Measurements from ENCODE around the gene ANKH. TPM values are rescaled to one million over a fixed set of nuclear protein-coding genes. Genes with fewer than 3 reads are reported as not detected.

ANKH gene
- total and polyA plus RNA-seq, 2 of the 13 experiments (the other 11 are each of a cell fraction or from before 2014, with no cell fraction given), result 25.0 to 36.0 TPM

- TF ChIP-seq ZNF12 (CRISPR knock-in tag; IDR thresholded peaks at IDR 0.05) (no peak), HNF4G (IDR thresholded peaks at IDR 0.05; ENCODE audit: borderline replicate concordance, low read depth, low read length) (peak; percentile 85), HNF4G (CRISPR knock-in tag; IDR thresholded peaks at IDR 0.05; ENCODE audit: borderline replicate concordance, low read depth) (peak; percentile 81; the same call in 1 of the 2 replicates), ZNF883 (CRISPR knock-in tag; IDR thresholded peaks at IDR 0.05; ENCODE audit: not compliant biosample characterization) (no peak), ZNF788 (CRISPR knock-in tag; IDR thresholded peaks at IDR 0.05; ENCODE audit: borderline replicate concordance) (no peak), FUBP1 (CRISPR knock-in tag; IDR thresholded peaks at IDR 0.05; ENCODE audit: borderline replicate concordance) (no peak), SIX4 (CRISPR knock-in tag; IDR thresholded peaks at IDR 0.05) (peak; percentile 30; the same call in 1 of the 2 replicates), NFATC3 (CRISPR knock-in tag; IDR thresholded peaks at IDR 0.05) (no peak), ZNF792 (CRISPR knock-in tag; IDR thresholded peaks at IDR 0.05) (no peak), HIC2 (CRISPR knock-in tag; IDR thresholded peaks at IDR 0.05; ENCODE audit: low read depth) (no peak), ZNF329 (CRISPR knock-in tag; IDR thresholded peaks at IDR 0.05; ENCODE audit: low read depth) (no peak), PRDM4 (CRISPR knock-in tag; IDR thresholded peaks at IDR 0.05; ENCODE audit: borderline replicate concordance) (no peak), MNT (IDR thresholded peaks at IDR 0.05) (no peak), ZNF639 (CRISPR knock-in tag; conservative IDR thresholded peaks at IDR 0.05) (no peak), NRL (CRISPR knock-in tag; IDR thresholded peaks at IDR 0.05; ENCODE audit: borderline replicate concordance) (no peak), SAP130 (CRISPR knock-in tag; IDR thresholded peaks at IDR 0.05; ENCODE audit: low read depth) (peak; percentile 58; the same call in 1 of the 2 replicates), KDM4B (CRISPR knock-in tag; IDR thresholded peaks at IDR 0.05) (0 out of 2 replicates have a peak, but pooled peaks have one; percentile 38), TOPORS (CRISPR knock-in tag; IDR thresholded peaks at IDR 0.05) (no peak), TFDP1 (CRISPR knock-in tag; IDR thresholded peaks at IDR 0.05; ENCODE audit: borderline replicate concordance) (peak; percentile 59; the same call in 1 of the 2 replicates)
Observed at GRCh38 chr5:14665101-14665822, 206.3 kb downstream of the ANKH start (continued).
